ENCODE data around the gene CTRL.

CTRL gene

DNA sequence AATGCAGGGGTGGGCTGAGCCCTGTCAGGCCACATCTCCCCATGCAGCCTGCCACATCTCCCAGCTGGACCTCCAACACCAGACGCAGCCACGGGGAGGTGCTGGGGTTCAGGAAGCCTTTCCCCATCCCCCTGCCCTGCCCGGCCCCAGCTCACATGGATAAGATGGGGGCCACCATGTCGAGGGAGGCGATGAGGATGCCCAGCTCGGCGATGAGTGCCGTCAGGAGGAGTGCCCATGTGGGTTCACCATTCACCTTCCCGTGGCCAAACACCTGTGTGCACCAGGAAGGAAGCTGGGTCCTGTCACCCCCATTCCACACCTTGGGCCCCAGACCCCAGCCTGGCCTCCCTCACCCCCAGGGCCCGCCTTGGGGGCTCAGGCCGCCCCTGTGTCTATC is 18.0 kb upstream of the CTRL start:
- Histone ChIP-seq H3K27ac (ENCODE audit: poor library complexity, severe bottlenecking) (no peak overlapping the region), H3K27me3 (ENCODE audit: insufficient read depth, poor library complexity, severe bottlenecking) (no peaks in the 10 kb centered on the region), H3K36me3 (ENCODE audit: low read depth) (peaks cover 98% of the 10 kb centered on the region), H3K4me3 (ENCODE audit: severe bottlenecking) (no peak overlapping the region), H3K4me1 (ENCODE audit: insufficient read depth, poor library complexity, severe bottlenecking) (no peaks in the 10 kb centered on the region), H3K9me3 (ENCODE audit: severe bottlenecking) (no peaks in the 10 kb centered on the region)
- ATAC-seq (ENCODE audit: low read depth) (no peak), DNase-seq (ENCODE audit: low spot score) (peak; percentile 59)
- TF ChIP-seq, protein P1, sequence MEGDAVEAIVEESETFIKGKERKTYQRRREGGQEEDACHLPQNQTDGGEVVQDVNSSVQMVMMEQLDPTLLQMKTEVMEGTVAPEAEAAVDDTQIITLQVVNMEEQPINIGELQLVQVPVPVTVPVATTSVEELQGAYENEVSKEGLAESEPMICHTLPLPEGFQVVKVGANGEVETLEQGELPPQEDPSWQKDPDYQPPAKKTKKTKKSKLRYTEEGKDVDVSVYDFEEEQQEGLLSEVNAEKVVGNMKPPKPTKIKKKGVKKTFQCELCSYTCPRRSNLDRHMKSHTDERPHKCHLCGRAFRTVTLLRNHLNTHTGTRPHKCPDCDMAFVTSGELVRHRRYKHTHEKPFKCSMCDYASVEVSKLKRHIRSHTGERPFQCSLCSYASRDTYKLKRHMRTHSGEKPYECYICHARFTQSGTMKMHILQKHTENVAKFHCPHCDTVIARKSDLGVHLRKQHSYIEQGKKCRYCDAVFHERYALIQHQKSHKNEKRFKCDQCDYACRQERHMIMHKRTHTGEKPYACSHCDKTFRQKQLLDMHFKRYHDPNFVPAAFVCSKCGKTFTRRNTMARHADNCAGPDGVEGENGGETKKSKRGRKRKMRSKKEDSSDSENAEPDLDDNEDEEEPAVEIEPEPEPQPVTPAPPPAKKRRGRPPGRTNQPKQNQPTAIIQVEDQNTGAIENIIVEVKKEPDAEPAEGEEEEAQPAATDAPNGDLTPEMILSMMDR (IDR thresholded peaks at IDR 0.05; ENCODE audit: poor library complexity, severe bottlenecking), result no peak

DNA sequence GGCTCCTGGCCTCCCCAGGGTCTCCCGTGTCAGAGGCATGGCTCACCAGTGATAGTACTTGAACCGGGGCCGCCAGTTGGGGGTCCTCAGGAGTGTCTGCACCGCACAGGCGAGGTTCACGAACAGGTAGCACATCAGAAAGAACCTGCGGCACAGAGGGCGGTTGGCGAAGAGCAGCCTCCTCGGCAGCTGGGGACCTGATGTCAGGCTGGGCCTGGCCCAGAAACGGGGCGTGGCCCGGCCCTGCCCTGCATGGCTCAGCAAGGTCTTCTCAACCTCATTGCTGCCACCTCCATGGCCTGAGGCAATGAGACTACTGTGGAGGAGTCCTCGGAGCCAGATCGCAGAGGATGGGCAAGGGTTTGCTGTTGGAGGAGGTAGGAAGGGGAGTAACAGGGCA is 16.4 kb upstream of the CTRL start:
- Histone ChIP-seq H3K4me3 (ENCODE audit: severe bottlenecking) (no peak overlapping the region), H3K27ac (ENCODE audit: poor library complexity, severe bottlenecking) (no peak overlapping the region), H3K27me3 (ENCODE audit: insufficient read depth, poor library complexity, severe bottlenecking) (no peaks in the 10 kb centered on the region), H3K36me3 (ENCODE audit: low read depth) (peaks cover 95% of the 10 kb centered on the region), H3K4me1 (ENCODE audit: insufficient read depth, poor library complexity, severe bottlenecking) (no peaks in the 10 kb centered on the region), H3K9me3 (ENCODE audit: severe bottlenecking) (no peaks in the 10 kb centered on the region)
- DNase-seq (ENCODE audit: low spot score), result no peak
- ATAC-seq (ENCODE audit: low read depth), result no peak
- TF ChIP-seq, protein P1 (IDR thresholded peaks at IDR 0.05; ENCODE audit: poor library complexity, severe bottlenecking), result no peak

DNA sequence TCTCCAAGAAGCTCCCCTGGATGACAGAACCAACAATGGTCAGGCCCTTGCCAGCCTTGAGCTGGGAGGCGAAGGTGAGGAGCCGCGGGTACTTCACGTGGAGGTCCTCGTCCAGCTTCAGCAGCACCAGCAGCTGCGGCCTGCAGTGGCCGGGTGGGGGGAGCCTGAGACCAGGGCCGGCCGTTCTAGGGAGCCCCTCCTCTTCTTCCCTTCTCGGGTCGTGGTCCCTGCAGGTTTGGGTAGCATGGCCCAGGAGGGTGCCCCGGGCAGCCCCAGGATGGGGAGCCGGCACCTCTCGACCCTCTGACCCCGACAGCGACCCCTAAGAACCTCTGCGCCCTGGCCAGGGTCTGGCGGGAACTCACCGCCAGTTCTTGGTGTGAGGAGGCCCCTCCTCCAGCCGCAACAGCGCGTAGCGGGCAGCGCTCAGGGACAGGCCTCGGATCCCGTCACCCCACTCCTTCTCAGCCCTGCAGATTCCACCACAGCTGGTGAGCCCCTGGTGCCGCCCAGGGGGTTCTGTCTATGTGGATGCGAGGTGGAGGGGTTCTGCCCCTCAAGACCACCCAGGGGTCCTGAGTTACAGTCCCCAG is 15.4 kb upstream of the CTRL start:
- Histone ChIP-seq H3K4me1 (ENCODE audit: insufficient read depth, poor library complexity, severe bottlenecking) (no peaks in the 10 kb centered on the region), H3K27ac (ENCODE audit: poor library complexity, severe bottlenecking) (no peak overlapping the region), H3K27me3 (ENCODE audit: insufficient read depth, poor library complexity, severe bottlenecking) (no peaks in the 10 kb centered on the region), H3K4me3 (ENCODE audit: severe bottlenecking) (no peak overlapping the region), H3K9me3 (ENCODE audit: severe bottlenecking) (no peaks in the 10 kb centered on the region), H3K36me3 (ENCODE audit: low read depth) (peaks cover 97% of the 10 kb centered on the region)
- DNase-seq (ENCODE audit: low spot score), result no peak
- TF ChIP-seq, protein P1 (IDR thresholded peaks at IDR 0.05; ENCODE audit: poor library complexity, severe bottlenecking), result no peak
- ATAC-seq (ENCODE audit: low read depth), result no peak

DNA sequence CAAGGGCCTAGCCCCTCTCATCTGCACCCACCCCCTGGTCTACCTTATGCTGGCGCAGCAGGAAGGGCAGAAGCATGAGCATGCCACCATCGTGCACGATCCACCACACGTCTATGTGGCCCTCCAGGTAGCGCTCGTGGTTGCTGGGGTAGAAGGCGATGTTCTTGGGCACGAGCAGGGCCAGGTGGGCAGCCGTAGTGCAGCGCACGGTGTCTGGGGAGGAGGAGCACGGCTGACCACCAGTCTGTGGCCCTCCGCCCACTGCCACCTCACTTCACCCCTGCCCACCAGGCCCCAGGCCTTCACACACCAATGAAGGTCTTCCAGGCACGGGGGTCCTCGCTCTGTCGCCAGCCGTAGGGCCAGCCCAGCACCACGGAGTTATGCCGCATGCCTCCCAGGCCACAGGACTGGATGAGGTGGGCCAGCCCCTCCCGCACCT is 14.5 kb upstream of the CTRL start:
- no peaks in the 10 kb centered on the region for H3K9me3 ChIP-seq (ENCODE audit: severe bottlenecking)
- ATAC-seq (ENCODE audit: low read depth), result no peak
- no peaks in the 10 kb centered on the region for H3K4me1 ChIP-seq (ENCODE audit: insufficient read depth, poor library complexity, severe bottlenecking)
- no peaks in the 10 kb centered on the region for H3K27me3 ChIP-seq (ENCODE audit: insufficient read depth, poor library complexity, severe bottlenecking)
- TF ChIP-seq, protein P1 (IDR thresholded peaks at IDR 0.05; ENCODE audit: poor library complexity, severe bottlenecking), result no peak
- no peak overlapping the region for H3K4me3 ChIP-seq (ENCODE audit: severe bottlenecking)
- DNase-seq (ENCODE audit: low spot score), result no peak
- H3K27ac ChIP-seq (ENCODE audit: poor library complexity, severe bottlenecking), result no peak overlapping the region
- peaks cover 95% of the 10 kb centered on the region for H3K36me3 ChIP-seq (ENCODE audit: low read depth)

DNA sequence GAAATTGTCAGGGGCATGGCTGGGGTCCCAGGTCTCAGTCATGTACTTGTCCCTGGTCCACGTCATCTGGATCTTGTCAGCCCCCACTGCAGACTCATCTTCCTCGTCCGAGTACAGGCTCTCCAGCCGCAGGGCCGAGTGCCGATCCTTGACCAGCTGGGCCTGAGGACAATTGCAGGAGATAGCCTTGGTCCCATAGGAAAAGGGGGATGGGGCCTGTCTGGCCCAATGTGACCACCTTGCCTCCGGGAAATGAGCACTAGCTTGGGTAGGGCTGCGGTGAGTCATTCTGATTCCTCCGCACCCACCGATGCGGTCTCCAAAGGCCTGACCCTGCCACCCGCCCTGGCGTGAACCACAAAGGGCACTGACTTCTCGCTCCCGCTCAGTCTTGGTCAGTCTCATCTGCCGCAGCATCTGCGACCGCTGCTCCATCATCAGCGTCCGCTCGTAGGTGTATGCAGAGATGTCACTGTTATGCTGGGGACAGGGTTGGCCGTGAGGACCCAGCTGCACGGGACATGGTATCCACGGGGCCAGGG is 13.8 kb upstream of the CTRL start:
- peaks cover 90% of the 10 kb centered on the region for H3K36me3 ChIP-seq (ENCODE audit: low read depth)
- TF ChIP-seq, protein P1 (IDR thresholded peaks at IDR 0.05; ENCODE audit: poor library complexity, severe bottlenecking), result no peak
- DNase-seq (ENCODE audit: low spot score) (no peak), ATAC-seq (ENCODE audit: low read depth) (no peak)
- no peaks in the 10 kb centered on the region for H3K4me1 ChIP-seq (ENCODE audit: insufficient read depth, poor library complexity, severe bottlenecking)
- no peak overlapping the region for H3K27ac ChIP-seq (ENCODE audit: poor library complexity, severe bottlenecking)
- H3K27me3 ChIP-seq (ENCODE audit: insufficient read depth, poor library complexity, severe bottlenecking), result no peaks in the 10 kb centered on the region
- no peak overlapping the region for H3K4me3 ChIP-seq (ENCODE audit: severe bottlenecking)
- no peaks in the 10 kb centered on the region for H3K9me3 ChIP-seq (ENCODE audit: severe bottlenecking)
